Stimulated activated CD4-positive, alpha-beta T cell treated with anti-CD3 and anti-CD28 coated beads, Interleukin-15, amount 100 ng/mL, for 48 hours (primary cell): ENCODE data around the gene PHACTR3.

Experiments
- DNase-seq, 2 donors: peaks; one replicate each; pipeline ENCODE4 v3.0.0-alpha.2; 2020; ENCODE audit warnings: low read depth in 2 of 2

The PHACTR3 gene

DNA sequence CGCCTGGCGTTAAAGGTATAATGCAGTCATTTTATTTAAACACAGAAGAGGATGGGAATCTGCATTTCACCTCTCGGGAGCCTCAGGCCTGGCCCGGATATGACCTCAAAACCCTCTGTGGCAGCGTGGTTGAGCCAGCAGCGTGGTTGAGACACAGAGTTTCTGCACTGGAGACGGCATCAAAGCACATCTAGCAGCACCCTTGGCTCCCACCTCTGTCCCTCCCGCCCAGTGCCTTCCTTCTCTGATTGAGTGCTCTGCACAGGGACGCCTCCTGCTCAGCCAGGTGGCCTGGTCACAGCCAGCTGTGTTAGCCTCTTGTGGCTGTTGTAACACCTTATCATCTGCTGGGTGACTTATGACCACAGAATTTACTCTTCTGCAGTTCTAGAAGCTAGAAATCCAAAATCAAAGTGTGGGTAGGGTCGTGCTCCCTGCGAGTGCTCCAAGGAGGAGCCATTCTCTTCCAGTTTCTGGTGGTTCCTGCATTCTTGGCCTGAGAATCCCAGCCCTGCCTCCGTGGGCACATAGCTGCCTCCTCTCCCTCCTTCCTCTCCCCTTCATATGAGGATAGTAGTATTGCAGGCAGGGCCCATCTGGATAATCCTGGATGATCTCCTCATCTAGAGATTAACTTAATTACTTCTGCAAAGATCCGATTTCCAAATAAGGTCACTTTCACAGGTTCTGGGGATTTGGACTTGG, 172.4 kb downstream of the PHACTR3 start:
- DNase-seq: no peak

- DNase-seq: no peak
Observed at GRCh38 chr20:59777331-59777725, 173.0 kb downstream of the PHACTR3 start.

- DNase-seq: no peak
Observed at GRCh38 chr20:59777814-59778575, 173.7 kb downstream of the PHACTR3 start.

- no peak for DNase-seq
Observed at GRCh38 chr20:59778615-59779200, 174.4 kb downstream of the PHACTR3 start.

DNA sequence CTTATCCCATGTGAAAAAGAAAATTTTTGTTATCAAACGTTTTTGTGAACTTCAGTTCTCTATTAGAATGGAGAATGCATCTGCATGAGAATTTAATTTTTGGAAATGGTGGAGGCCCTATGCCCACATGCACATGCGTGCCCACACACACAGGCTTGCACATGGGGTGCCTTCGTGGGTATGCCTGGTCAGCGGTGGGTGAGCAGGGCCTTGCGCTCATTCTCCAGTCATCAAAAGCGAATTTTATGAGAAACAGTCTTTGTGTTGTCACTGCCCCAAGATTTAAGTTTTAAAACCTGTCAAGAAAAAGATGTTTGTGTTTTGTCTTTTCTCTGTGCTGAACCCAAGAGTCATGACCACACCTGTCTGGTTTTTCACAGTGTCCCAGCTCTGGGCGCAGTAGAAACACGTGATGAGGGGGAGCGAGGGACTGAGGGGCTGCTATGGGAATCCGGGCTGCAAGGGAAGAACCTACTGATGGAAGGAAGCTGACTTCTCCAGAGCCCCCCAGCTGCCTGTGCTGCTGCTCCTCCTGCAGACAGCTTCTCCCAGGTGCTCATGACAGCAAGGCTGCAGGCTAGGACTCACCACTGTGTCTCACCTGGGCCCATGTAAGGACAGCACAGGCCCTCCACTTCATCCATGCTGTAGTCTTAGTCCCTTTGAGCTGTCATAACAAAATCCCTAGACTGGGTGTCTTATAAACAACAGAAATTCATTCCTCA, 175.5 kb downstream of the PHACTR3 start:
- no peak for DNase-seq

GRCh38 chr20:59780494-59781185, 176.3 kb downstream of the PHACTR3 start:
- no peak for DNase-seq

DNA sequence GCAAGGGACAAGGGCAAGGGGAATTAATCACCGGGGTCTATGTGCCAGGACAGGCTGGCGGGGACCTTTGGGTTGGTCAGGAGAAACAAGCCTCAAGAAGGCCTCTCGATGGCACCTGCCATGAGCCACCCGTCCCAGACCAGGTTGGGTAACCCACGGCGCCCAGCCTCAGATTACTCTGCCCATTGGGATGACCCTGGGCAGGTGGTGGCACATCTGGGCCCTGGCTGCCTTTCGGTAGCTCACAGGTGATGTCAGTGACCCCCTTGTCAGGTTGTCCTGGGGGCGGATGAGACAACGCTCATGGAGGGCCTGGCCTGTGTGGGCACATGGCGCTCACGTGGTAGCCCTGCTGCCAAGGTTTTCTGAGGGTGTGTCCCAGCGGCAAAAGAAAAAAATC, 176.9 kb downstream of the PHACTR3 start:
- DNase-seq: no peak

GRCh38 chr20:59782986-59783640, 178.8 kb downstream of the PHACTR3 start:
- DNase-seq: peak; percentile 23 to 29

GRCh38 chr20:59783641-59784010, 179.3 kb downstream of the PHACTR3 start:
- no peak for DNase-seq

DNA sequence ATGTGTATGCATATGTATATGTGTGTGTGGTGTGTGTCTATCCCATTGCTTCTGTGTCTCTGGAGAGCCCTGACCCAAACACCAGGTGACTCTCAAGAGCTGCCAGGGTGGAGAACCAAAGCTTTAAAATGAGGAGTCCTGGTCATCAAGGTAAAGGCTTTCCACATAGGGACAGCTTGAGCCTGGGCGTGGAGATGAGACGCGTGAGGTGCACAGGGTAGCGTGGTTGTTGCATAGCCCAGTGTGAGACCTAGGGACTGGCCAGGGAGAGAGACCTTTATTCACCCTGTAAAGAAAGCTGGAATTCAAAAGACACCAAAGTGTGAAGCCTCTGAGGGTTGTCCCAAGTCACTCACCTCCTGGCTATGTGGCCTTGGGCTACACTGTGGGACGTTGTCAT, 180.0 kb downstream of the PHACTR3 start:
- DNase-seq: no peak

- no peak for DNase-seq
Observed at GRCh38 chr20:59784791-59785668, 180.7 kb downstream of the PHACTR3 start.

GRCh38 chr20:59785669-59785959, 181.3 kb downstream of the PHACTR3 start:
- DNase-seq: no peak

- DNase-seq: no peak
Observed at GRCh38 chr20:59785986-59786795, 181.9 kb downstream of the PHACTR3 start.

DNA sequence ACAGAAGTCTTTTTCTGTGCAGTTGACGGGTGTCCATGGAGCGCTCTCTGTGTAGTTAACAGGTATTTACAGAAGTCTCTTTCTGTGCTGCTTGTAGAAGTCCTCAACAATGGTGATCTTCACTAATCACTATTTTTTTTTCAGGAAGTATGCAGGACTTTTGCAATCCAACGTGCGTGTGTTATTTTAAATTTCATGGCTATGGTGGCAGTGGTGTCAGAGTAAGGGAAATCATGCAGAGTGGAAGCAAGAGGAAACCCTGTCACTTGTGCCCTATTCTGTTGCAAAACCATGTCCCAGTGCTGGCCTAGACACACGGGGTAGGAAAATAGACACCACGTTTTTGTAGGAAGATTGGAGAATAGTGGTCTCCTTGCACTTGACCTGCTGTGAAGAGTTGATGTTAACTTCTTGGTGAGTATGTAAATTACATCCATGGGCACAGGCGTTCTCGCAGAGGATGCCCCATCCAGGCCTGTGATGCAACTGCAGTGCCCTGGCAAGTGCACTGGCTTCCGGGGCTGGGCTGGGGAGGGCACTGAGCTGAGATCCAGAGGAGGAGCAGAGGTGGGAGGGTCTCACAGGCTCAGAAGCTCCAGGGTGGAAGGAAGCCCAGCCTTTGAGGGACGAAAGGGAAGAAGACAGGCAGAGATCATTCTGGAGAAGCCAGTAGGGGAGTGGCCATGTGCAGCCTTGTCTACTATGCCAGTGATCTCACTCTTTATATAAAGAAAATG, 182.6 kb downstream of the PHACTR3 start:
- no peak for DNase-seq

- no peak for DNase-seq
Observed at GRCh38 chr20:59787538-59787890, 183.2 kb downstream of the PHACTR3 start.

DNA sequence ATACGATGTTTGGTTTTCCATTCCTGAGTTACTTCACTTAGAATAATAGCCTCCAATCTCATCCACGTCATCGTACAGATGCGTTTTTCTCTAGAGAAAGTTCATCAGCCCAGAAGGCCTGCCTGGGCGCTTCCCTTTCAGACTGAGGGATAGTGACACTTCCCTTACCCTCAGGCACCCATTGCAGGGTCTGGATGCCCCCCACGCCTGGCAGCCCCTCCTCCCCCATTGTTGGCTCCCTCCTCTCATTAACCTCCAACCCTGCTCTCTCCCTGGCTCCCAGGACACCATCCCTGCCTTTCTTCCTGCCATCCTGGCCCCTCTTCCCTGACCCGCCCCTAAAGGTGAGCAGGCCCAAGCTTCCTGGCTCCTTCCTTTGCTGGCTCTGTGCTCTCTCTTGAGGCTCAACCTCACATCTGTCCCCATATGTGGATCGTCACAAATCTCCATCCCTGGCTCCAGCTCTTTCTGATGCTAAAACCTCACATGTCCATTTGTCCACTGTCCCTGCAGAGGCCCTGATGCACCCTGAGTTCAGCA, 183.9 kb downstream of the PHACTR3 start:
- DNase-seq: no peak

DNA sequence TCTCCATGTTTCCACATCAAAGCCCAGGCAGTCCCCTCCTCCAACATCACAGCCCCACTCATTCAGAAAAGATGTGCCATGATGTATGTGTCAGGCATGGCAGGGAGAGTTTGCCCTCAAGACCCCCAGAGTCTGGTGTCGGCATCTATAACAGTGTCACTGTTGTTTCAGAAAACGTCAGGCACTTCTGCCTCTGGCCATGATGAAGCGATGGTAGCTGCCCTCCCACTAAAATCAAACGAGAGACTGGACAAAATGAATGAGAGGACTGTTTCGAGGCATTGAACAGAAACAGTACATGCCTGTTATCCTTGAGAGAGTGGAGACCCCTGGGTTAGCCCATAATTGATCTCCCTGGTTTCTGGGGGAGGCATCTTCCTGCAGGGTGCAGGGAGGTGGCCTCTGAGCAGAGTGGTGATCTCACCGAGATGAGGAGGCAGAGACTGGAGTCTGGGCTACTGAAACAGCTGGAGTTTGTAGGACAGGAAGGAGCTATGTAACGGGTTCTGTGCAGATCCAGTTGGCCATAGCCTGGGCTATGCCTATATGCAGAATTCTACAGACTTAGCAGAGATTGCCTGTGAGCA, 184.6 kb downstream of the PHACTR3 start:
- no peak for DNase-seq

DNA sequence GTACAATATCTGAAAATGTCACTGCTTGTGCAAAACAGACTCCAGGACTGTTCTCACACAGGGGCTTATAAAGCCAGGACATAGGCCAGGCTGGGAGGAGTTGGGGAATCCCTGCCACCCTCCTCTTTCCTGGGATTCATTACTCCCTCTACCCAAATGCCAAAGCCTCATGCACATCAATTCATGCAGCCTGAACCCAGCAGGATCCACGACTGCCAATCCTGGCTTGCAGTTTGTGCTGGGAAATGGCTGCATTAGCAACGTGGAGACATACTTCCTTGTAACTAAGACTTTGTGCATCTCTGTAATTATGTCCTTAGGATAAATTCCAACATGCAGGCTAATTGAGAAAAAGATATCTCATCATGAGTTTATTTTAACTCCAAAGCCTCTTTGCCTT, 185.3 kb downstream of the PHACTR3 start:
- DNase-seq: no peak
